C4-2B (cell line): ENCODE measurements around the gene GLS.
A peak's percentile ranks its signal among the peaks of the same experiment; 100 is the strongest.

ENCODE experiments used
- H3K27ac ChIP-seq: fragments of 450-650 bp; 2 replicates; pipeline ENCODE4 v1.5.1; 2017
- CTCF ChIP-seq: fragments of 450-650 bp; conservative IDR thresholded peaks from 2 replicates; pipeline ENCODE4 v1.5.1; 2017; ENCODE audit warnings: mild to moderate bottlenecking
- ZFX ChIP-seq: fragments of 450-650 bp; IDR thresholded peaks from 2 replicates; pipeline ENCODE4 v1.6.1; 2017

The GLS gene

GRCh38 chr2:190880378-190881083 is at the start of gene GLS:
Gene GLS, plus strand, starts transcription at chr2:190880821. Its CDS starts 264 bp downstream, at chr2:190881085.
- TF ChIP-seq CTCF: no peak
- no peak for TF ChIP-seq ZFX
- H3K27ac ChIP-seq: peak within 1 kb of the TSS; percentile 81

DNA sequence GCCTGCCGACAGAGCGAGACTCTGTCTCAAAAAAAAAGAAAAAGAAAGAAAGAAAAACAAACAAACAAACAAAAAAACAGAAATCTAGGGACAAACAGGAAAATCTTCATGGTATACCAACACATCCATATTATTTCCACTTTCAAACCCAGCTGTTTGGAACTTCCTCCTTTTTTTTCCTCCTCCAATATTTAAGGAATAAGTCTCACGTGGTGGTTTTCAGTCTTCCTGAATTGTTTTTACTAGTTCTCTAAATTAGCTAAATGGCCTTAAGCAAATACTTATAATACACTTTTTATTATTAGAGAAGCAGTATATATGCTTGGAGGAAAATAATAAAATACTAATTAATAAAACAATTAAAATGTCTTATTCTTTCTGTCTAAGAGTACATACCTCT is 48.7 kb upstream of the GLS start:
- no peak overlapping the region for H3K27ac ChIP-seq

GRCh38 chr2:190834890-190835208 is 45.8 kb upstream of the GLS start:
- H3K27ac ChIP-seq: no peak overlapping the region
- no peak for TF ChIP-seq ZFX
- TF ChIP-seq CTCF: no peak

More for the DNA sequence above, 48.7 kb upstream of the GLS start:
- TF ChIP-seq ZFX: no peak
- no peak for TF ChIP-seq CTCF

- H3K27ac ChIP-seq: no peak overlapping the region
- no peak for TF ChIP-seq CTCF
Observed at GRCh38 chr2:190835303-190835930, 45.2 kb upstream of the GLS start.

GRCh38 chr2:190836767-190837166 is 43.9 kb upstream of the GLS start:
- no peak overlapping the region for H3K27ac ChIP-seq
- no peak for TF ChIP-seq ZFX
- TF ChIP-seq CTCF: no peak

GRCh38 chr2:190837420-190837819 is 43.2 kb upstream of the GLS start:
- no peak overlapping the region for H3K27ac ChIP-seq
- no peak for TF ChIP-seq ZFX
- no peak for TF ChIP-seq CTCF

GRCh38 chr2:190837952-190838361 is 42.7 kb upstream of the GLS start:
- H3K27ac ChIP-seq: no peak overlapping the region
- no peak for TF ChIP-seq CTCF
- TF ChIP-seq ZFX: no peak
